K562 (cell line): ENCODE data around the gene ANGPTL7. TPM values are rescaled to one million over a fixed set of nuclear protein-coding genes. Genes with fewer than 3 reads are reported as not detected.

Experiments used
- CBFA2T3 ChIP-seq: fragments of 450-650 bp; IDR thresholded peaks from 2 replicates; pipeline ENCODE4 v1.6.1; 2017
- E2F6 ChIP-seq, 2 experiments: IDR thresholded peaks; 2 replicates each; pipeline ENCODE4 v1.6.1; 2011; ENCODE audit warnings: borderline replicate concordance in 1 of 2, control low read depth in 1 of 2, low read depth in 1 of 2, low read length in 1 of 2, mild to moderate bottlenecking in 1 of 2, mixed read lengths in 1 of 2, moderate library complexity in 1 of 2; ENCODE audit not compliant: insufficient read depth in 1 of 2, insufficient read length in 1 of 2, poor library complexity in 1 of 2, severe bottlenecking in 1 of 2; ENCODE audit errors: extremely low read depth in 1 of 2
- EGR1 ChIP-seq: fragments of 450-650 bp; conservative IDR thresholded peaks from 2 replicates; pipeline ENCODE4 v1.6.1; 2017; ENCODE audit warnings: mild to moderate bottlenecking
- HDAC6 ChIP-seq: IDR thresholded peaks from 2 replicates; pipeline ENCODE4 v1.6.1; 2012; ENCODE audit warnings: low read depth, mild to moderate bottlenecking, control low read depth, inconsistent platforms, low read length, moderate library complexity
- JUND ChIP-seq, 2 experiments: IDR thresholded peaks; 2 replicates in 1 of 2; 3 replicates in 1 of 2; pipeline ENCODE4 v1.6.1; 2011; ENCODE audit warnings: borderline replicate concordance in 2 of 2, low read depth in 2 of 2, low read length in 2 of 2, improper control_type of control experiment in 1 of 2, missing biosample characterization in 1 of 2, missing genetic modification characterization in 1 of 2, missing genetic modification reagents in 1 of 2
- NFATC3 ChIP-seq: fragments of 450-650 bp; IDR thresholded peaks from 2 replicates; pipeline ENCODE4 v1.6.1; 2017; ENCODE audit warnings: mild to moderate bottlenecking
- NFYB ChIP-seq: IDR thresholded peaks from 2 replicates; pipeline ENCODE4 v1.6.1; 2011; ENCODE audit warnings: mild to moderate bottlenecking, moderate library complexity; ENCODE audit not compliant: insufficient read length; ENCODE audit errors: extremely low read depth
- NR2F6 ChIP-seq: fragments of 450-650 bp; formaldehyde crosslinking; IDR thresholded peaks from 2 replicates; pipeline ENCODE4 v1.4.0; 2020; ENCODE audit warnings: mild to moderate bottlenecking
- SAFB2 ChIP-seq: fragments of 200-400 bp; formaldehyde crosslinking; IDR thresholded peaks from 2 replicates; pipeline ENCODE4 v1.6.1; 2018; ENCODE audit warnings: borderline replicate concordance, low read length, low read depth, moderate library complexity; ENCODE audit not compliant: severe bottlenecking
- TSHZ1 ChIP-seq: fragments of 250-450 bp; sonication (Bioruptor Pico); IDR thresholded peaks from 2 replicates; pipeline ENCODE4 v1.4.0; 2020; ENCODE audit warnings: mild to moderate bottlenecking, moderate library complexity
- polyA plus RNA-seq, 8 experiments: library from polyadenylated mRNA; depleted of rRNA in 4 of 8; stranded (reverse) in 5 of 8; unstranded in 3 of 8; fragments of >200 nt; fragmentation: Nextera tagmentation in 2 of 8; fragmentation: Illumina TruSeq in 1 of 8; extraction: Ambion mirVana in 2 of 8; extraction: Trizol in 1 of 8; gene quantifications; 2 replicates each; pipeline versions ENCODE4 v1.2.1 to v1.2.3, GENCODE V29; 2011 to 2014; ENCODE audit warnings: inconsistent platforms in 1 of 8, missing spikeins in 1 of 8
- total RNA-seq, 7 experiments: library from RNA; depleted of rRNA in 6 of 7; stranded (reverse); fragments of >200 nt in 6 of 7; fragmentation: Illumina TruSeq in 2 of 7; extraction: Trizol in 2 of 7; gene quantifications; 2 replicates each; pipeline versions ENCODE4 v1.2.1 to v1.2.3, GENCODE V29; 2011 to 2021; ENCODE audit warnings: low replicate concordance in 1 of 7

The ANGPTL7 gene
- total and polyA plus RNA-seq, 9 of the 15 experiments (the other 6 are each of a cell fraction or from before 2014, with no cell fraction given): not detected

GRCh38 chr1:11178021-11179015 is 10.8 kb upstream of the ANGPTL7 start (continued):
- TF ChIP-seq E2F6 (IDR thresholded peaks at IDR 0.05; ENCODE audit: borderline replicate concordance in 1 of 2, extremely low read depth in 1 of 2, insufficient read depth in 1 of 2, insufficient read length in 1 of 2, low read depth in 1 of 2, low read length in 1 of 2, poor library complexity in 1 of 2, severe bottlenecking in 1 of 2) (no peak), NFYB (no peak), SAFB2 (no peak), TSHZ1 (CRISPR knock-in tag) (peak; percentile 60; the same call in 1 of the 2 replicates), EGR1 (no peak), NFATC3 (no peak), HDAC6 (no peak), NR2F6 (CRISPR knock-in tag) (no peak), JUND (IDR thresholded peaks at IDR 0.05; ENCODE audit: borderline replicate concordance, low read depth, low read length) (no peak), JUND (tag; IDR thresholded peaks at IDR 0.05; ENCODE audit: borderline replicate concordance, low read depth, low read length) (peak; percentile 25; the same call in 1 of the 3 replicates), CBFA2T3 (0 out of 2 replicates have a peak, but pooled peaks have one; percentile 21)
